Epidermal melanocyte (primary cell): ENCODE data around the gene RFK.
"Not testable (repeated sequence)": the region's sequence is repeated elsewhere in the genome, so short reads cannot be mapped to it uniquely, and the experiment has no call there.

ENCODE experiments used
- DNase-seq: peaks from one replicate; pipeline ENCODE4 v3.0.0; 2011; ENCODE audit warnings: low spot score; ENCODE audit not compliant: insufficient read length

The RFK gene

DNA sequence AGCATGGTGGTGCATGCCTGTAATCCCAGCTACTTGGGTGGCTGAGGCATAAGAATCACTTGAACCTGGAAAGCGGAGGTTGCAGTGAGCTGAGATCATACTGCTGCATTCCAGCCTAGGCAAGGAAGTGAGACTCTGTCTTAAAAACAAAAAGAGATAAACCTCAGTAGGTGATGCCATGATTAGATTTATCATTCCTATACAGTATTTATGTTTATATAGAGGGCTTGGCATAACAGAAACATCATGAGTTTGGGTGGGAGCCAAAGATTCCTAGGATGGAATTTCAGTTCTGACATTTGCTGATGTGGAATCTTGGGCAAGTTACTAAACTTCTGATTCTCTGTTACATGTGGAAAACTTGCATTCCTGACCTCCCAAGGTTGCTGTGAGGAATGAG, 22.3 kb downstream of the RFK start:
- no peak for DNase-seq

DNA sequence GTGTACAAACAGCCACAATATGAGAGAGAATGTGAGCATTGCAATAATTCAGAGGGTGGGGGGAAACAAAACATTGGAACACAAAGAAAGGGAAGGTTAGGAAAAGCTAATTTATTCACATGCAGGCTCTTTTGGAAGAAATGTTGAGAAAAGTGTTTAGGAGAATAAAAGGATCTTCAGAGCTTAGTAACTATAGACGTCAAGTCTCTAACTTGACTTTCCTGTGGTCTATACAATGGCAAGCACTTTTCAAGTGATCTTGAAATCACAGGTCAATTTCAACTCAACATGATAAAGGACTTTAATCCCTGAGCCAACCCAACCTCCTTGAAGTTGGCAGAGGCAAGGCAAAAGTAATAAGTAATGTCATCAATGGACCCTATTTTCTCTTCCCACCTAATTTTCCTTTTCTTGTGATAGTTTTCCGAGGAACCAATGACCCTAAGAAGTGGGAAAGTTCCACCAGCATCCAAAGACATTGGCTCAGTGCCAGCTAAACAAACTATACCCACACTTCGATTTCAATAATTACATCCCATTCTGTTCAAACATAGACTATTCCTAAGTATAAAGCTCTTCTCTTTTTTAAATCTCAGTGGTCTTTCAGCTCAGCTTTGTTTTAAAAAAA, 23.7 kb downstream of the RFK start:
- DNase-seq, result no peak

DNA sequence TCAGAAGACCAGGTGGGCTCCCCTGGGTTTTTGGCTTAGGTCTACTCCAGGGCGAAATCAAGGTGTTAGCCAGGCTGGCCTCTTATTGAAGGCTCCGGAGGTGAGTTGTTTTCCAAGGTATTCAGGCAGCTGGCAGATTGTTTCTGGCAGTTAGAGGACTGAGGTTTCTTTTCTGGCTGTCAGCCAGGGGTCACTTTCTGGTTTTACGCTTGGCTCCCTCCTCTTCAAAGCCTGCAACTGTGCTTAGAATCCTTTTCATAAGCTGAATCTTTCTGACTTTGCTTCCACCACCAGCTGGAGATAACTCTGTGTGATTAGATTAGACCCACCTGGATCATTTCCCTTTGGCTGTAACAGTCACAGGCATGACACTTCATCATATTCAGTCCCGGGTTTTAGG, 24.6 kb downstream of the RFK start:
- DNase-seq, result no peak

DNA sequence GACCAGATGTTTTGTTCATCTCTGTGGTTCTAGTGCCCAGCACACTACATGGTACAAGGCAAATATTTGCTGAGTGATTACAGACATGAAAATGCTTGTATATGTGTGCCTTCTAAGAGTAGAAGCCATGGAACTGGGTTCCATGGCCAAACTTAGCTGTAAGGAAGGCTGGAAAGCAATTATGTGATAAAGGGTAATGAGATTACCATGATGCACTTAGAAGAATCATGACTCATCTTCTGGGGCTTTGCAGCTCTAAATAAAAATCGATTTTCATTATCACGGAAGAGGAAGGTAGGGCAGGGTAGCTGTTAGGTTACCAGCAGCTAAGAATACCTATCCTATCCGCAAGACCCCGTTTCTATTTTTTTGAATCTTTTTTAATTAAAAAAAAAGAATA, 28.0 kb downstream of the RFK start:
- DNase-seq, result no peak

DNA sequence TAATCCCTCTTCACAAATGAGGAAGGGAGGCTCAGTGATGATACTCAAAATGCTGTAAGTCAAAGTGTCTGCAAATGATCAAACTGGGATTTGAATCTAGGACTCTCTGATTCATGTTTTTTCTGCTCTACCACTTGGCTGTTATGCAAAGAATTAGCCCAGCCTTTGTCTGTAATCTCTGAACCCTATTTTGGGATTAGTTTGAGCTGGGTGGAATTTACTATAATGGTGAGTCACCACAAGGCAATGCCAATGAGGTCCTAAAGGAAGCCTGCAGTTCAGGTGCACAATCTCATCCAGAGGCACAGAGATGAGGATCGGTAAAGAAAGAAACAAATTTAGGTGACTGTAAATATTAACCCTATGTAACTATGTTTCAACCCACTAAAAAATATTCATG, 29.2 kb downstream of the RFK start:
- DNase-seq, result no peak

DNA sequence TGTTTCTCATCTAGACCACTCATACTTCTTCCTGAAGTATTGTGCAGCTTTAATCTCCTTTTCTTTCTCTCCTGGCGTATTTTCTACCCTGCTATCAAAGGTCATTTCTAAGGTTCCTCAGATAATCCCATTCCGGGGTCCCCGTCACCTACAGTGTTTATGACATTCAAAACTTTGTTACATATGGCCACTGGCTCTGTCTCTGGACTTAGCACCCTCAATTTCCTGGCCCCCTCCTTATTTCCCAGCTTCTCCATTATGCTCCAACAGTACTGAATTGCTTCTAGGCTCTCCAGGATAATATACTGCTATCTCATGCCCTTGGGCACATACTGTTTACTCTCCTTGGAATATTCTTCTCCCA, 31.2 kb downstream of the RFK start:
- no peak for DNase-seq

DNA sequence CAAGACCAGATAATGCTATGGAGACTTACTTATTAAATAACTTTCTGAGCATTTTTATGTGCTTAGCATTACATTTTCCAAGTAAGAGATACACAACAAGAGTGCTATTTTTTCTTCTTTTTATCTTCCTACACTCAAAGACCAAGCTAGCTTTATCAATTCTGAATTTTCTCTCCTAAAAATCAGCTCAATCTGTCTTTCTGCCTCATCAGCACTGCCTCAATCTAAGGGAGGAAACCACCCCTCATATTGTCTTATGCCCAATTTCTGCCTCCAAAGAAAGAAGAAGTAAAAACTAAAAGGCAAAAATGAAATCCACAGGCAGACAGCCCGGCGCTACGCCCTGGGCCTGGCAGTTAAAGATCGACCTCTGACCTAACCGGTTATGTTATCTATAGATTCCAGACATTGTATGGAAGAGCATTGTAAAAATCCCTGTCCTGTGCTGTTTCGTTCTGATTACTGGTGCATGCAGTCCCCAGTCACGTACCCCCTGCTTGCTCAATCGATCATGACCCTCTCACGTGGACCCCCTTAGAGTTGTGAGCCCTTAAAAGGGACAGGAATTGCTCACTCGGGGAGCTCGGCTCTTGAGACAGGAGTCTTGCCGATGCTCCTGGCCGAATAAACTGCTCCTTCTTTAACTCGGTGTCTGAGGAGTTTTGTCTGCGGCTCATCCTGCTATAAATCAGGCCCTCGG, 31.7 kb downstream of the RFK start:
- not testable (repeated sequence) for DNase-seq

DNA sequence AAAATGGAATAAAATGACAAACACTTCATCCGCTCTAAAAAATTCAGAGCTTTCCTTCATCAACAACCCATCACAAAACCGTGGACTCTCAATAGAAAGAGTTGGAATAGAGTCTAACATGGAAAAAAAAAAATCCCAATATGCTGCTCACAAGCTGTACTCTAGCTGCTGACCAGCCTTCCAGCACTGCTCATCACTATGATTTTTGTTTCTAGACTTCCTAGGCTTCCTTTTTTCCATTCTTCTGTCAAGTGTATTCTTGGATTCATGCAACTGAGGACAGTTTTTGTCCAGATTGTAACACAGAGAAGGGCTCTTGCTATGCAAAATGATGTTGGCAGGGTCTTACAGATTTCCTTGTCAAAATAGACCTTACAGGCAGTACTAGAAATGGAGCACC, 34.5 kb downstream of the RFK start:
- no peak for DNase-seq

DNA sequence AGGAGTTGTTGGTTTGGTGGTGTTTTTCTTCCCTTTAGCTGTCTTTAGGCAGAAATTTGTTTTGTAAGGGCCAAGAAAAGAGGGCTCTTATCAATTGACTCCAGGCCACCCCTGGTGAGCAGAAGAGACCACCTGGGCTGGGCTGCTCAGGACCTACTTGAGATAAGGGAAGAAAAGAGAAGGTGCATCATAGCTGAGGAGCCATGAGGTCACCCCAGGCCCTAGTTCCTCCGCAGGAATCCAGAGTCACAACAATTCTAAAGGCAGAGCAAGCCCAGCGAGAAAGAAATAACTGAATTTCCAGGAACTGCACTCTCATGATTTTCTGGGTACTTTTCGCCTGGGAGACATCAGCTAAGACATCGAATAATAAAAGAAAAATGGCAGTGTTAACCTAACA, 34.9 kb downstream of the RFK start:
- DNase-seq, result no peak

DNA sequence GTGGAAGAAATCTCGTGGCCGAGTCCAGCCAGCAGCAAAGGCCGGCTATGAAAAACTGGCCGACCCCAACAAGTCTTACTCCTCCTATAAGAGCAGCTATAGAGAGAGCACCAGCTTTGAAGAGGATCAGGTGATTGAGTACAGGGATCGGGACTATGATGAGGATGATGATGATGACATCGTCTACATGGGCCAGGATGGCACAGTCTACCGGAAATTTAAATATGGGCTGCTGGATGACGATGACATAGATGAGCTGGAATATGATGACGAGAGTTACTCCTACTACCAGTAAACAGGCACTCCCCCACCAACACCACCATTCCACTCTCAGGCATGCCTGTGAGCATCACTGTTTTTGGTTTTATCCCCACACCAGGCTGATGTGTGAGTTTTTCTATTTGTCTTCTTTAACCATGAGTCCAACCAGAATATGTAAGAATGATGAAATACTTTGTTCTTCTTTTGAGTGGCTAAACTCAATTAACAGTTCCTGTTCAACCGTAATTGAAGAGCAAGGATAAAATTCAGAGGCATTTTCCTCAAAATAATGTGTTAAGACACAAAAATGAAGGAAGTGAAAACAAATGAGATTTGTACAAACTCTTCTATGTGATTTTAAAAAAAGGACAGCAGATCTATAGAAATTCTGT, 35.5 kb downstream of the RFK start:
- DNase-seq, result no peak

DNA sequence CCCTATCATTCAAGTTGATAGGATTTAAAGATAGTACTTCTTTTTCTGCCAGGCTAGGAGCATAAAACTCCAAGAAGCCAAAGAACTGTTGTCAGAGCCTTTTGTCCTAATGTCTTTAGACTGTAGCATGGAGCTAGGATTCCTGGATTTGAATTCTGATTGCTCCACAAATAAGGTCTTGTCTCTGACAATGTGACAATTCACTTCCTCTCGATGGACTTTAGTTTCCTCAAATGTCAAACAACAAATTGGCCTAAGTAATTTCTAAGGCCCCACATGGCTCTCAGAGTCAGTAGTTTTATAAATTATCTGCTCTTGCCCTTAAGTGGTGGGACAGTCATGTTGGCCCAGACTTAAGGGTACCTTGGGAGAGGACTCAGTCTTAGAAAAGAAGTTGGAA, 36.7 kb downstream of the RFK start:
- DNase-seq, result no peak

DNA sequence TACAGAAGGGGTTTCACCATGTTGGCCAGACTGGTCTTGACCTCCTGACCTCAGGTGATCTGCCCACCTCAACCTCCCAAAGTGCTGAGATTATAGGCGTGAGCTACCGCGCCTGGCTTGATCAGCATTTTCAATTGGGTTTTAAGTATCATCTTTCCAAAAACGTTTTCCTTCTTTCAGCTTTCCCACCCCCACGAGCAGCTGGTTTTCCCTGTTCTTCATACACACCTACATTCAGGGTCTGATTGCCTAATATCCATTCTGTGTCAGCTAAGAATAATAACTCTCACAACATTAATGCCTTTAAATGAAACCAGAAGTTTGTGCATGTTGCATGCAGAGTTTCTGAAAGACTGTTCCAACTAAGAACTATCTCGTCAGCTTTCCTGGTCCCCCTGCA, 38.3 kb downstream of the RFK start:
- no peak for DNase-seq

DNA sequence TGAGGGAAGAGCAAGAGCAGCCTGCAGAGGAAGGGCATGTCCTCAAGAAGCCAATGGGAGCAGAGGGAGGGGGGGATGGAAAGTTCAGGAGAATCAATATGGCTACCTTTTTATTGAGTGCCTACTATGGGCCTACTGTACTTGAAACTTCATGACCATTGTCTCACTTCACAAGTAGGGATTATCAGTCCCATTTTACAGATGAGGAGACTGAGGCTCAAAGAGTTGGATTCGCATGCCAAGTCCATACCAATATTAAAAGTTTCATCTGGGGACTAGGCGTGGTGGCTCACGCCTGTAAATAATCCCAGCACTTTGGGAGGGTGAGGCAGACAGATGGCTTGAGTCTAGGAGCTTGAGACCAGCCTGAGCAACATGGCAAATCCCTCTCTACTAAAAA, 40.0 kb downstream of the RFK start:
- no peak for DNase-seq

DNA sequence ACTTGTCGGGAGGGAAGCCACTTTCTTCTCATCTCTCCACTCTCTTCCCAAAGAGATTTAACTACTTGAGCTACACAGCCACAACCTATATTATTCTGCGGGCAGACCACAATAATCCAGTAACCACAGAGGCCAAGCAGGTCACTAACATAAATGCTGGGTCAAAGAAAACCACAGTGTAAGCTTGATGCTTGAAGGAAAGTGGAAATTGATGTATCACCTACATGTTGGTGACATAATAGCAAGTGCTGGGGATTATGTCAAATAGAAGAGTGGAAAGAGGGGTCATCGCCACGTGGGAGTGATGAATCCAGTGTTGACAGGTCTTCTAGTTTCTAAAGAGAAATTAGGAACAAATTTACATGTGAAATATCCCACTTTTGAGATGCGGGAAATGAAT, 40.9 kb downstream of the RFK start:
- DNase-seq, result no peak

DNA sequence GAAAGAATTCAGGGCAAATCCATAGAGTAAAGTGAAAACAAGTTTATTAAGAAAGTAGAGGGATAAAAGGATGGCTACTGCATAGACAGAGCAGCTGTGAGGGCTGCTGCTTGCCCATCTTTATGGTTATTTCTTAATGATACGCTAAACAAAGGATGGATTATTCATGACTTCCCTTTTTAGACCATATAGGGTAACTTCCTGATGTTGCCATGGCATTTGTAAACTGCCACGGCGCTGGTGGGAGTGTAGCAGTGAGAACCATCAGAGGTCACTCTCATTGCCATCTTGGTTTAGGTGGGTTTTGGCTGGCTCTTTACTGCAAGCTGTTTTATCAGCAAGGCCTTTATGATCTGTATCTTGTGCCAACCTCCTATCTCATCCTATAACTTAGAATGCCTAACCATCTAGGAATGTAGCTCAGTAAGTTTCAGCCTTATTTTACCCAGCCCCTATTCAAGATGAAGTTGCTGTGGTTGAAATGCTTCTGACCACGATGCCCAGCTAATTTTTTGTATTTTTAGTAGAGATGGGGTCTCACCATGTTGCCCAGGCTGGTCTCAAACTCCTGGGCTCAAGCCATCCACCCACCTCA, 42.1 kb downstream of the RFK start:
- no peak for DNase-seq

DNA sequence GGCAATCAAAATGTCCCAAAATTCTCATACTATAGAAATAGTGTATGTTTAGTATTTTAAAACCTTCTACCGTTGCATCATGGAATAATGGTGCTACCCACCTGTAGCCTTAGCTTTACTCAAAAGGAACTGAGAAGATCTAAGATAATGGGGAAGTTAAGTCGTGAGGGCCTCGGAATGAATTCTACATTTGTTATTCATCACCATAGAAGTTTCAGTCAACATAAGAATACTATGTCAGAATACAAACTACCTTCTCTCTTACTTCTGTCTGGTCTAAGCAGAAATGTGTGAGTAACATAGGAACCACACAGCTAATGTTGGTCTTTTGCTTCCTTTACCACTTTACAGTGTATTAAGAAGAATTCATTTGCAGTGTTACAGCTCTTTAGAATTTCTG, 43.2 kb downstream of the RFK start:
- no peak for DNase-seq

DNA sequence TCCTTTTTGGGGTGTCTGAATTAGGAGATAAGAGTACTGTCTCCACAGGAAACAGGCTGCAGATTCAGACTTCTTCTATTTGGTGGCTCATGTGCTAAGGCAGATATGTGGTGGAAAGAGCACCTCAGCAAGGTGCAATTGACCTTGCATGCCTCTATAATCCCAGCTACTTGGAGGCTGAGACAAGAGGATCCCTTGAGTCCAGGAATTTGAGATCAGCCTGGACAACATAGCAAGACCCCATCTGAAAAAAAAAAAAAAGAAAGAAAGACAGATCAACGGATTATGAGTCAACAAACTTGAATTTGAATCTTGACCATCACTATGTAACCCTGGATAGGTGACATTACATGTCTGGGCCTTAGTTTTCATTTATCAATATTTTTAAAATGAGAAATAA, 44.4 kb downstream of the RFK start:
- no peak for DNase-seq

DNA sequence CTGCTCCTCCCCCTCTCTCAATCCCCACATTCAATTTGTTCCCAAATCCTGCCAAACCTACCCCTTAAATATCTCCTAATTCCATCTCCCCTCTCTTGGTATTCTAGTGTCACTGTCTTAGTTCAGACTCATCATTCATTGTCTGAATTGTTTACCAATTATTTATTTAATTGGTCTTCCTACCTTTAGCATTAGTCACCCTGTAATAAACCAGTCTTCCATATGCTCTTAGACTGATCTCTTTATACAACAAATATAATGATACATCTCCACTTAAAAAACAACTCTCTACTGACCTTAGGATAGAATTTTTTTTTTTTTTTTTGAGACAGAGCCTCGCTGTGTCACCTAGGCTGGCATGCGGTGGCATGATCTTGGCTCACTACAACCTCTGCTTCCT, 51.4 kb downstream of the RFK start:
- DNase-seq, result no peak

DNA sequence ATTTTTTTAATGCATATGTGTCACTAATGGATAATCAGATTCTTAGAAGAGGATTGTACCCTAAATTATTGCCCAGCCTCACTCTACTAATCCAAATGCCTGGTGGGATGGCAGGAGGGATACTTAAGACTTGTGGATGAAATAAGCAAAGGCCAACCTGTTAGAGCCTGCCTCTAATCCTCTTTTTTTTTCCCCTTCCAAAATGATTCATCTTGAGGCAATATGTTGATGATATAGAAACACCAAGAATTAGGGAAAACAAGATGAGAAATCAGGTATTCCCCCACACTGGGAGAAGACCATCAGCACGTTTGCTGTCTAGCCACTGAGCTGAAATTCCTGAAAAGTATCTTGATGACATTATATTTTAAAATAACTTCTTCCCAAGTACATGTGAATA, 52.0 kb downstream of the RFK start:
- DNase-seq, result no peak

DNA sequence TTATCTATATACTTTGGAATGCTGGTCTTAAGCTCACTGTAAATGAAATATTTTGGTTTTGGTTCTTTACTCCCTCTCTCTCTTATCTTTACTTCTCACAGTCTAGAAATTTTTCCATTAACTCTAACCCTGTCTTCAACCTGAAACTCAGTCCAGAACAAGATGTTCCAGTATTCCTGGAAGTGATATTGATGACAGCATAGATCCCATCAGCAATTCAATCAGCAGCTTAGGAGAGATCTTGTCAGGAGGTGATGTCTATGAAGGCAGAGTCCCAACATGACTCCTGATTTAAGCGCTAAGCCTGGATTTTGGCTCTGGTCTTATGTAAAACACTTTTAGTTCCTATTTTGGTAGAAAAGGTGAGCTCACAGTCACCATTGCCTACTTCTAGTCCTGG, 52.6 kb downstream of the RFK start:
- no peak for DNase-seq

DNA sequence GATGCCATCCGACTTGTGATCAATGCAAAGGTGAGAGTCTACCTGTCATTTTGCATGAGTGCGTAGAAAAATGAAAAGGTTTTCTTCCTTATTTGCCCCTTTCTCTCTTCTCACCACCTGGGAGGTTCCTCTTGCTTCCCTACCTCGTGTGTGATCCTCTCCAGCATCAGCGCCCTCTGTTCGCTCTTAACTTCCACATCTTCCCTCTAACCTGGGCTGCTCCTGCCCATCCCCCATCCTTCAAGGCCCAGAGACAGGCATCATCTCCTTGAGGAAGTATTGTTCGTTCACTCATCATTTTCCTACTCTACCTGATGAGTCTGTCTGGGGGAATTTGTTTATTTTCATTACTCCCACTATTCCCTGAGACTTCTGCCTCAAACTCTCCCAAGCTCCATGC, 55.8 kb downstream of the RFK start:
- no peak for DNase-seq

DNA sequence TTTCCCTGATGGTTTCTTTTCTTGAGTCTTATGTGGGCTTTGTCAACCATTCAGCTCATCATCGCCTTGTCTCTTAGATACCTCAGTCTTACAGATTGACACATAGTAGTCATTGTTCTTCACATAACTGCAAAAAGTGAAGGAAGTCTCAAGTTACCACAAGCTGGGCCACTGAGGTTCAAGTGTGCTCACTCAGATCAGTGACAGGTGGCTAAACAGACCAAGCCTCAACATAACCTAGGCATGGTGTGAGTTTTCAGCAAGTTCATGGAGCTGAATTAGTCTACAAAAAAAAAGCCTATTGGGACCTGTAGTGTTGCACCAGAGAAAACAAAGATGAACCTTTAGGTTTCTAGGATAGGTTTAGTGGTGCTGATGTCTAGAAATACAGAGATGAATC, 58.2 kb downstream of the RFK start:
- no peak for DNase-seq
